GM15510 (cell line): ENCODE measurements around the gene FGF1.

Experiments
- POLR2A ChIP-seq: IDR thresholded peaks from 3 replicates; pipeline ENCODE4 v1.6.1; 2011; ENCODE audit warnings: borderline replicate concordance; ENCODE audit not compliant: insufficient read length; ENCODE audit errors: extremely low read depth

The FGF1 gene

DNA sequence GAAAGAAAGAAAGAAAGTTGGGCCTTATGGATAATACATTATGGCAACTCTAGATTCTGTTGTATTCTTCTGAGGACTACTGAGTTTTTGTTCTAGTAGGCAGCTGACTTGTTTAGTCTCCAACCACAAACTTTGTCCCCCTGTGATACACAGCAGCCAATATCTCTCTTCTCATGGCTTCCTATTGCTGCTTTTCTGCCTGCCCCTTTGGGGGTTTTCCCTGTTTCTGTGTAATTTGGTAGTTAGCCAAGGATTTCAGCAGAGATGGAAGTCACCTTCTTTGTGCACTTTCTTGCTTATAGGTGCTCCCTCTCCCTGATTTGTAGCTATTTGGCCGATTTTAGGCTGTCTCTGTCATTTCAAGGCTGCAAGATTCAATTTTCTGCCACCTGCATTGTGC lies 109.6 kb downstream of the FGF1 start:
- no peak for TF ChIP-seq POLR2A

DNA sequence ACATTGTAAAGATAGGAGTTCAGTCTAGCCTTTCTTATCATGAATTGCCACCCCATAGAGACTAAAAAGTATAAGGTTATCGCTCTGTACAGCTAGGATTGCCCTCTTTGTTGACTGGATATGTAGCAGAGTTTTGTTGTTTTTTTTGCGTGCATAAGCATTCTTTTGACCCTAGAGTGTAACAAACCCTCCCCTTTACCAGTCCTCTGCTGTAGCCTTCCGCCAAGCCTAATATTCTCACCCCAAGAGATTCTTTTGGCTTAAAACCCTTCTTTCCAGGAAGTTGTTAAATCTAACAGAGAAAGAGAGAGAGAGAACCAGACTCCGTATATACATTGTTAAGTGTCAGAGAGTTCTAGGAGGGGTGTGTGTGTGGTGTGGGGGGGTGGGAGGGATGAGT lies 113.9 kb downstream of the FGF1 start:
- TF ChIP-seq POLR2A: no peak

DNA sequence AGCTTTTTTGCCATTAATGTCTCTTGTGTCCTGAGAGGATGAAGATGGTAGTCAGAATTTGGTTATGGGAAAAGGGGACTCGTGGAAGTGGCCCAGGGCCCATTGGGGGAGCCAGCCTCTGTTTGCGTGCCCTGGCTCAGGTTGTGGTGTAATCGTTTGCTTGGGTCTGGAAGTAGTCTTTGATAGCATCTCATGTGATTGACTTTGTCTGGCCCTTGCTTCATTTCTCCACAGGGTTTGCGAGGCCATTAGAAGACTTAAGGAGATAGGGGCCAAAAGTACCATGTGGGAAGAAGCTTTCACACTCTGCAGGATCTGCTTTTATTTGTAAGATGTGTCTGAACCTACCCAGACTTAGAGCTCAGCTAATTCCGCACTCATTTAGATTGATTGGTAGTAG lies 114.5 kb downstream of the FGF1 start:
- no peak for TF ChIP-seq POLR2A

DNA sequence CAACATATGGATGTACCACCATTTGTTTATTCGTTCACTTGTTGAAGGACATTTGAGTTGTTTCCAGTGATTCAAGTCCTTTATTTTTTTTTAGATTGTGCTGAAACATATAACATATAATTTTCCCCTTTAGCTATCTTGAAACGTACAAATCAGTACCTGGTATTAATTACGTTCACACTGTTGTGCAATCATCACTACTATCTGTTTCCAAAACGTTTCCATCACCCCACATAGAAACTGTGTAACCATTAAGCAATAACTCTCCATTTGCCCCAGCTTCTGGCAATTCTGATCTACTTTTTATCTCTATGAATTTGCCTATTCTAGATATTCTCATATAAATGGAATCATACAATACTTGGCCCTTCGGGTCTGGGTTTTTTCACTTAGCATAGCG lies 116.0 kb downstream of the FGF1 start:
- no peak for TF ChIP-seq POLR2A

DNA sequence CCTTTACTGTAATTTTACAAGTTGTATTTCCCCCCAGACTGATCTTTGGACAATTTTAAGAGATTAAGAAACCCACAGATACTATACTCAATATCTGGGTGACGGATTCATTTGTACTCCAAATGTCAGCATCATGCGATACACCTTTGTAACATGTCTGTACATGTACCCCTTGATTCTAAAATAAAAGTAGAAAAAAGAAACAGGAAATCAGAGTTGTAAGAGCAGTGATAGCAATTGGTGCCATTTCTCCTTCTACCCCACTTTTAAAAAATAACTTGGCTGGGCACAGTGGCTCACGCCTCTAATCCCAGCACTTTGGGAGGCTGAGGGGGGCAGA lies 116.9 kb downstream of the FGF1 start:
- no peak for TF ChIP-seq POLR2A

DNA sequence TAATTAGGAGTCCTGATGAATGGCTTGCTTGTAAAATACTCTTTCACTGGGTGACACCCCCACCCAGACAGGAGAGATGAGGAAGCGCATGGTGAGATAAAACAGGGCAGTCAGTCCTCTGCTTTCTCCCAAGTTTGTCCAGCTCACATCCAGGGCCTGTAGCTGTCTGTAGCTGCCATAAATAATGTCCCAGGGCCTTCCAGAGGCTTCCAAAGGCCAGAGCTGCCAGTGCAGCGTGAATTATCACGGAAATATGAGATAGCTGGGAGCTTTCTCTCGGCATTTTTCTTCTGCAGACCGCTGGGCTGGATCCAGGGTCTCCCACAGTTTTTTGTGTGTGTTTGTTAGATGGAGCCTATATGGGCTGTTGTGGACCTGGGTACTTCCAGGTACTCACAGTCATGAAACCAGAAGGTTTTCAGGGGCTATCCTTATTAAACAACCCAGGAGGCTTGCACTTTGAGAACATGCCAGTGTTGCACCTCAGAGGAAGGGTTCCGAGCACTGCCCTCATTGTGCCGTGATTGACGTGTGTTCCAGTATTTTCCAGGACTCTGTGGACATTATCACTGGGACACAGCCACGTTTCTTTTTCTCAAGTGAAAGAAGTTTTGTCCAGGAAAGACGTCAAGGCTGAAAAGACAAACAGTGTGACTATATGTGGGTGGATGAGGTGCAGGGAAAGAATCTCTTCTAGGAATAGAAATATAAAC lies 117.5 kb downstream of the FGF1 start:
- TF ChIP-seq POLR2A: no peak

DNA sequence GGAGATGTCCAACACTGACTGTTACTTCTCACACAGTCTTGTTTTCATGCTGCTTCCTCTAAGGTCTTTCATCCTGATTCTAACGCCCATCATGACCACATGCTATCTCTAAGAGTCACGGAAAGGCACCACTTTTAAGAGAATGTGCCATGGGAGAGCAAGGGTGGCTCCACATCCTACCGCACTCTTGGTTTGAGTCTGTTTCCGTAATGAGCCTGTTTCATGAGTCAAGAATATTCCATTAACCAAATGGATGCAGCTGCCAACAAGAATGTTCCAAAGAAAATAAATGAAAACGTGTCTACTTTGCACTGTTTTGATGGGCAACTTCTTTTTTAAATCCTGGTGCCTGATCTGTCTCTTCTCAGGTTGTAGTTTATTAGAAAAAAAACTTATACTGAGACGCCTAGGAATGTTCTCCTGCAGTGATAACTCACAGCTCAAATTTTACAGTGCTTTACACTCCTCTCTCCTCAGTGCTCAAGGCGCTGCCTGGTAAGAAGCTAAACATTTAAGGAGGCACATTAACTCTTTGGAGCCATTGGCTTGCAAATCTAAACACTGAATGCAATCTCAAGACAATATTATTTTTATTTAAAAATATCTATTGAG lies 124.3 kb downstream of the FGF1 start:
- no peak for TF ChIP-seq POLR2A

DNA sequence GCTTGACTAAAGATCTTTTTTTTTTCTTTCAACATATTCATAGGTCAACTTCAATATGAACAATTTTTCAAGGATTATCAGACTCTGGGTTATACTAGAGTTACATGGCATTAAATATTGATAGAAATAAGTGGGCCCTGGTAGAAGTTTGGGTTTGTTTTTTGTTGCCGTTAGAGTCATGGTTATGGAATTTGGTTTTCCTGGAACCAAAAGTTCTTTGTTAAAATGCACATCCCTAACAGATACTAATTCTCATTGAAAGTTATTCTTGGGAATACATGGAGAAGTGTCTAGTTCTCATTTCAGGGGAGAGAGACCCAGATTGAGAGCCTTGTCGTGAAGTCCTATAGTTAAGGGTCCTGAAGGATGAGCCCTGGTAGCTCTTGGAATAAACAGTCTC lies 124.9 kb downstream of the FGF1 start:
- TF ChIP-seq POLR2A: no peak

DNA sequence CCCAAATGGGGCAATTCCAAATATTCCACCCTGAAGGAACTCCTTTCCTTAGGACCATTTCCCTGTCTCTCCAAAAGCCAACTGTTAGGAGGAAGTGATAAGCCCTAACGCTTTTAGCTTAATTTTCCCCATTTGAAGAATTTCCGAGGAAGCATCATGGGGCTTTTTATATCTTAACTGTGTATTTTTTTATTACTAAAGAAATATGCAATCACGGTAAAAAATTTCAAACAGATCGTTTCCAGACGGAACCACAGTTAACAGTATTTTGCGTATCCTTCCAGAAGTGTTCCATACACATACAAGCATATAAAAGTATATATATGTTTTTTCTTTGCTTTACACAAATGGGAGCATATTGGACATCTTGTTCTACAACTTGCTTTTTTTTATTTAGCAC lies 133.8 kb downstream of the FGF1 start:
- no peak for TF ChIP-seq POLR2A

DNA sequence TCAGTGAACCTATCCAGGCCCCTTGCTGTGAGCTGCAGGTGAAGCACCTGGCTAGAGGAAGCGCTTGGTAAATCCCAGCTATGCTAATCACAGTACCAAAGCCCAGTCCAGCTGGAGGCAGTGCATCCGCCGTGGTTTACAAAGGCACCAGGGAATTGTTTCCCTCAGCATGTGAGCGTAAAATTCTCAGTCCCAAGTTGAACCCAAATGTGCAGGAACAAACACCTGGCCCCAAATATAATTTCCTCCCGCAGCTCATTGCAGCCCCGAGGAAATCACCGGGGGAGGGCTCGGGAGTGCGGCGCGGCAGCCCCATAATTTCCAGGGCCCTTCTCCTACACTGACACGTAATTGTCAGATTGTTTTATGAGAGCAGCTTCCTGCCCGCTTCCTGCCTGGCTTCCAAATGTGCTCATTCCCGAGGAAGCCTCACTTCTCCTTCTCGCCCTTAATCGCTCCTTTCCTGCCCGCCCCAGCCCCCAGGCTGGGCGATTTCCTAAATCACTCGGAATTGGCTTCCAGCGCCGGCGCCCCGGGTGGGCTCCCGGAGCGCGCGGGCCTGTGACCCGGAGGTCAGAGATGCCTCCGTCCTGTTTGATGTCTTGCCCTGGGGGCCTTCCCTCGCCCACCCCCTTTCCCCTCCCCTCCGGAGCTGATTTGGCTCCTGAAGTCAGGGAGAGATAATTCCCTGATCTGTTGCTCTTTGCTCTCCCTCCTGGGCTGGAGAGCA lies 134.4 kb downstream of the FGF1 start:
- TF ChIP-seq POLR2A: no peak

DNA sequence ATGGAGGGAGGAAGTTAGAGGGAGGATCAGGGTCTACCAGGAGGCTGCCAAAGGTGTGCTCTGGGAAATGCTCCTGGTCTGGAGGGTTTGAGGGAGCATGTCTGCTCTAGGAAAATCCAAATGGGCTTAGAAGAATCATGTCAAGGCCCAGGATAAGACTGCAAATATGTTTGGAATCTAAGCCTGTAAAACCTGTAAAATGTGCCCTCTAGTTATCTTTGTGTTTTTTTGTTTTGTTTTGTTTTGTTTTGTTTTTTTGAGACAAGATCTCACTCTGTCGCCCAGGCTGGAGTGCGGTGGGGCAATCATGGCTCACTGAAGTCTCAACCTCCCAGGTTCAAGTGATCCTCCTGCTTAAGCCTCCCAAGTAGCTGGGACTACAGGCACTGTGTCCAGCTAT lies 135.4 kb downstream of the FGF1 start:
- TF ChIP-seq POLR2A: no peak

DNA sequence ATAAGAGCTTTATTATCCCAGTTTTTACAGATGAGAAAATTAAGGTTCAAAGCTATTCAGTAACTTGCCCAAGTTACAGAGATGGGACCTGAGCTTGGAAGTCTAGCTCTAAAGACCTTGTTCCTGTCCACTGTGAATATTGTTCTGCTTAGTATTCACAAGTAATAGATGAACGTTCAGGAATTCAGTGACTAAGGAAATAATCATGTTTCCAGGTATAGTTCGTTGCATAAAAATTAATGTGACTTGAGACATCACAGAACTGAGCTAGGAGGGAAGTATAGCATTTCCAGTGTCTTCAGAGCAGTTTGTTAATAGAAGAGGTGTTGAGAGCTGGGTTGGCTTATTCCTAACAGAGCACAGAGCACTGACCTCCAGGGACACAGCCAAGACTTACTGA lies 136.1 kb downstream of the FGF1 start:
- no peak for TF ChIP-seq POLR2A

DNA sequence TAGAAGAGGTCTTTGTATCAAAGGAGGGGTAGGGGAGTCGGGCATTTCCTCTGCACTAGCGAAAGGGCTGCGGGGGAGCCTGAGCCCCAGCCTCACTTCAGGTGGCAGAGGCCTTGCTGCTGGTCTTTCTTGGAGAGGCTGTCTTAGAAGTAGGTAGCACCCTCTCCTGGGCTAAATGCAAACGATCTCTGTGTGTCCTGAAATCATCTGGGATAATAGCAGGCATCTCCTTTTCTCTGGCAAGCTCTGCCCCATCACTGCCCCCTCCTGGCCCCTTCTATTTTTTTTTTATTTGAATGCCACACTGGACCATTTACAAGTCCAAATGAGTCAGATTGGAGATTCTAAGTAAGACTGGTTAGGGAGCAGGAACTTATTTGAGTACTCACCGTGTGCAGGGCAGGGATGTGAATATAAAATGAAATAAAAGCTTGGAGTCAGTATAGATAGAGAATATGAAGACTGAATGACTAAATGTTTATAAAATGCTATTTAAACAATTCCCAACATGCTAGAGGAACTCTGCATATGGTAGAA lies 137.1 kb downstream of the FGF1 start:
- TF ChIP-seq POLR2A: no peak

DNA sequence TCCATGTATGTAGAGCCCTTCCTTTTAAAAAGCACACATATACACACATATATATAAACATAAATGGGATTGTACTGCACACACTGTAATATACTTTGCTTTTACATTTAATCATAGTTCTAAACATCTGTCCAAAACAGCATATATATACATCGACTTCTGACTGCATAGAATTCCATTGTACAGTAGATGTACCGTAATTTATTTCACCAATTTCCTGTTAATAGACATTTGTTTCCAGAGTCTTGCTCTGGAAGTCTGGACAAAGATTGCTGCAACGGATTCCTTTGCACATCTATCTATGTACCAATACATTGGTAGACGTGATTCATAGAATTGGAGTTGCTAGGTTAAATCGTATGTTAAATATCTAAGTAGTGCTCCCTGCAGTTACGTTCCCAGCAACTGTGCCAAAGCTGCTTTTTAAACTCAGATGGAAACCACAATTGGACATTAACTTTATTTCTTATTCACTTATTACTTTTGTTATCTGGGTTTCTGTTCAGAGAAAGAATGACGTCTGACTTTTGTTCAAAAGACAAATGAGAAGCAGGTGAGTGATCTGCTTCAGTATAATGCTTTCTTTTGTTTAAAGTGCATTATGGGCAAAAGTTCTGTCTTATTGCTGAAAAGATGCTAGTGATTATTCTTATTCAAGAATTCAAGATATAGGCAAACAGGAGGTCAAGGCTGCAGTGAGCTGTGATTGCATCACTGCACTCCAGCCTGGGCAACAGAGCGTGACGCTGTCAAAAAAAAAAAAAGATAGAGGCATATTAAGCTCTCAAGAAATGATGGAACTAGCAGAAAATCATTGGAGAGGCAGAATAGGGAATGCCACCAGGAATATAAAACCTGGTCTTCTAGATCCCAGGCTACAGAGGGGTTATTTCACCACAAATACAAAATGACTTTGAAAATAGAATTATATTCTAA lies 138.2 kb downstream of the FGF1 start:
- no peak for TF ChIP-seq POLR2A
